Measurements from ENCODE around the gene OPN1MW.
"Not testable (repeated sequence)": the region's sequence is repeated elsewhere in the genome, so short reads cannot be mapped to it uniquely, and the experiment has no call there.

The OPN1MW gene

DNA sequence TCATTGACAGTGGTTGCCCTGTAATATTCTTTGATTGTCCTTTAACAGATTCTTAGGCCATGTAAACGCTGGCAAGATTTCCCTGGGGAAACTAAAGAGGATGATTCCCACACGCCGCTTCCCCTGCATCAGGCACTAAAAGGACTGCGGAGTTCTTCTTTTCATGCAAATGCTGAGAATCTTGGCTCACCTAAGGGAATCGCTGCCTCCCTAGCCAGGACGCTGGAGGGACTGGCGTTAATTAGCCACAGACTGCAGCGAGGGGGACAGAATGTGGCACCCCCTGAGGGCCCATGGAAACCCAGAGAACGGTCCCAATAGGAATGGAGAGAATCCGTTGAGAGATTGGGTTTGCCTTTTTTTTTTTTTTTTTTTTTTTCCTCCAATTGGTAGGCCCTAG lies 29.1 kb downstream of the OPN1MW start:
- DNase-seq, result not testable (repeated sequence)

- DNase-seq, result not testable (repeated sequence)
These were observed 37.1 kb downstream of the OPN1MW start, which contains the start of gene OPN1MW2 for GRCh38 chrX:154219456-154219855. Gene OPN1MW2, plus strand, starts transcription at chrX:154219756. Its CDS starts 60 bp downstream, at chrX:154219816.

- not testable (repeated sequence) for DNase-seq
These were observed 42.9 kb downstream of the OPN1MW start for GRCh38 chrX:154225292-154225691.

DNA sequence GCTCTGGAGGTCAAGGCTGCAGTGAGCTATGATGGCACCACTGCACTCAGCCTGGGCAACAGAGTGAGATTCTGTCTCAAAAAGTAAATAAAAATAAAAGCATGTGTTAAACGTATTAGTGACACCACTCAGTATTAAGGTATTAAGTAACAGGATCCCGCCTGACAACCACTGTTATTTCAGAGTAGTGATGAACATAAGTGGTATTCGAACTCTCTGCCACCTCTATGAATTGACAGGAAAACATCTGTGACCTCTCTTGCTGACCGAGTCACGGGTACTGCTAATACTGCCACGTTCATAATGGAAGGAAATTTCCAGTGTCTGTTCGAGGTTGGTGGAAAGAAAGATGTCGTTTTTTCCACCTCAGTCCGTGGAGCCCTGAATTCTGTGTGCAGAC lies 44.3 kb downstream of the OPN1MW start:
- not testable (repeated sequence) for DNase-seq

- DNase-seq, result not testable (repeated sequence)
These were observed 49.0 kb downstream of the OPN1MW start for GRCh38 chrX:154231443-154231842.

GRCh38 chrX:154233620-154234019 lies 51.2 kb downstream of the OPN1MW start:
- DNase-seq, result not testable (repeated sequence)

DNA sequence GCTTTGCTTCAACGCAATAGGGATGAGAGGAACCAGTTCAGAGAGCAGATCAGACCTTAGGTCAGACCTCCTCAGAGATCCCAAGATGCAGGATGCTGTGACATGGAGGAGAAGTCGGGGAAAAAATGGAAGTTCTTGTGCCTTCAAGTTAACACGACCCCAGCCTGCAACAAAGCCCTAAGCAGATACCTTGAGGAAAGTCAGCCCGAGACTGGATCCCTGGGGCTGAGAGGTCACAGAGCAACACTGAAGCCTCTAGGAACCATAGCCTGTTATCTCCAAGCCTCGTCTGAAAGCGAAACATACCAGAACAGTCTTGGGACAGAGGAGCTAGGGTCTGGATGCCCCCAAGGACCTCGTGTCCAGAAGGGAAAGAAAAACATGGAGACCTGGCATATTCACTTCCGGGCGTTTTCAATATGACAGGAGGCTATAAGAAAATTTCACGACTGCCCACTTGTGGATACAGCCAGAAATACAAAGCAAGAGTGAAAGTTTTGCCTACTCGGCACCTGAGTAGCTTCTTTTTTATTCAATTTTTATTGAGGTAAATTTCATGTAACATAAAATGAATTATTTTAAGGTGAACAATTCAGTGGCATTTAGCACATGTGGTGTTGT lies 56.7 kb downstream of the OPN1MW start:
- not testable (repeated sequence) for DNase-seq

DNA sequence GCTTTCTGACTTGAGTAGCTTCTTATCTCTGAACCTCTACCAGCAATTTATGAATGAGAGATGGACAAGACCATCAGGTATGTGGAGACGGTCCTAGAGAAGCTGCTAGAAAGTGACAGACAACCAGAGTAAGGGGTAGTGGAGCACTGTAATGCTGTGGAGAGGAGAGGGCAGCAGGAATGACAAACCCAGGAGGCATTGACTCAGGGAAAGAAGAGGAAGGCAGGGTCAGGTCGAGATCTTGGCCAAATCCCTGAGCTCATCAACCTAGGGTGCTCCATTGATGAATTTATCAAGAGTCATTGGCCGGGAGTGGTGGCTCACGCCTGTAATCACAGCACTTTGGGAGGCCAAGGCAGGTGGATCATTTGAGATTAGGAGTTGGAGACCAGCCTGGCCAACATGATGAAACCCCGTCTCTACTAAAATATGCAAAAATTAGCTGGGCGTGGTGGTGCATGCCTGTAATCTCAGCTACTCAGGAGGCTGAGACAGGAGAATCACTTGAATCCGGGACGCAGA lies 57.6 kb downstream of the OPN1MW start:
- not testable (repeated sequence) for DNase-seq

All from NCI-H524 treated with DMSO at 0.1 percent for 48 hours (cell line).